ENCODE measurements around the gene PGM1. TPM values are rescaled to one million over a fixed set of nuclear protein-coding genes. Genes with fewer than 3 reads are reported as not detected.
A peak's percentile ranks its signal among the peaks of the same experiment; 100 is the strongest.

PGM1 gene
- total RNA-seq, 1 donor = 31.0 TPM

- no peak for DNase-seq (ENCODE audit: low read depth in 2 of 3, low spot score in 2 of 3)
These were observed 37.5 kb downstream of the PGM1 start for GRCh38 chr1:63630666-63631065.

- no peak for DNase-seq (ENCODE audit: low read depth in 2 of 3, low spot score in 2 of 3)
These were observed 38.9 kb downstream of the PGM1 start for GRCh38 chr1:63632110-63632509.

GRCh38 chr1:63633281-63633680 is 40.1 kb downstream of the PGM1 start:
- DNase-seq (ENCODE audit: low read depth in 2 of 3, low spot score in 2 of 3) = no peak

GRCh38 chr1:63634471-63634870 is 41.3 kb downstream of the PGM1 start:
- DNase-seq (ENCODE audit: low read depth in 2 of 3, low spot score in 2 of 3) = no peak

GRCh38 chr1:63635681-63636080 is 42.5 kb downstream of the PGM1 start:
- DNase-seq (ENCODE audit: low read depth in 2 of 3, low spot score in 2 of 3) = no peak

- DNase-seq (ENCODE audit: low read depth in 2 of 3, low spot score in 2 of 3) = no peak
These were observed 43.2 kb downstream of the PGM1 start for GRCh38 chr1:63636192-63637105.

GRCh38 chr1:63638471-63638870 is 45.3 kb downstream of the PGM1 start:
- DNase-seq (ENCODE audit: low read depth in 2 of 3, low spot score in 2 of 3) = no peak

- no peak for DNase-seq (ENCODE audit: low read depth in 2 of 3, low spot score in 2 of 3)
These were observed 45.7 kb downstream of the PGM1 start for GRCh38 chr1:63638875-63639274.

GRCh38 chr1:63640633-63641567 is 47.7 kb downstream of the PGM1 start:
- no peak for DNase-seq (ENCODE audit: low read depth in 2 of 3, low spot score in 2 of 3)

GRCh38 chr1:63641615-63642014 is 48.4 kb downstream of the PGM1 start:
- no peak for DNase-seq (ENCODE audit: low read depth in 2 of 3, low spot score in 2 of 3)

- no peak for DNase-seq (ENCODE audit: low read depth in 2 of 3, low spot score in 2 of 3)
These were observed 49.7 kb downstream of the PGM1 start for GRCh38 chr1:63642901-63643300.

- no peak for DNase-seq (ENCODE audit: low read depth in 2 of 3, low spot score in 2 of 3)
These were observed 50.3 kb downstream of the PGM1 start for GRCh38 chr1:63643517-63643916.

GRCh38 chr1:63643926-63644325 is 50.7 kb downstream of the PGM1 start:
- DNase-seq (ENCODE audit: low read depth in 2 of 3, low spot score in 2 of 3) = no peak

- DNase-seq (ENCODE audit: low read depth in 2 of 3, low spot score in 2 of 3) = no peak
These were observed 52.1 kb downstream of the PGM1 start for GRCh38 chr1:63645317-63645716.

GRCh38 chr1:63648689-63649088 is 55.5 kb downstream of the PGM1 start:
- DNase-seq (ENCODE audit: low read depth in 2 of 3, low spot score in 2 of 3) = no peak

GRCh38 chr1:63651161-63651701 is 58.0 kb downstream of the PGM1 start:
- DNase-seq (ENCODE audit: low read depth in 2 of 3, low spot score in 2 of 3) = peak in 1 of 3 donors; percentile 11

GRCh38 chr1:63653976-63654375 is 60.8 kb downstream of the PGM1 start:
- no peak for DNase-seq (ENCODE audit: low read depth in 2 of 3, low spot score in 2 of 3)

- DNase-seq (ENCODE audit: low read depth in 2 of 3, low spot score in 2 of 3) = no peak
These were observed 66.2 kb downstream of the PGM1 start for GRCh38 chr1:63659448-63659847.

- no peak for DNase-seq (ENCODE audit: low read depth in 2 of 3, low spot score in 2 of 3)
These were observed 69.0 kb downstream of the PGM1 start for GRCh38 chr1:63662056-63662836.

GRCh38 chr1:63662841-63663240 is 69.6 kb downstream of the PGM1 start:
- DNase-seq (ENCODE audit: low read depth in 2 of 3, low spot score in 2 of 3) = no peak

Measured in hematopoietic multipotent progenitor cell (in vitro differentiated cells).